Sigmoid colon (tissue), 7 donors: ENCODE data around the gene TCF23. TPM values are rescaled to one million over a fixed set of nuclear protein-coding genes. Genes with fewer than 3 reads are reported as not detected.

Experiments used
- DNase-seq: peaks from one replicate; pipeline ENCODE4 v3.0.0-alpha.2; 2019
- H3K27ac ChIP-seq, 4 donors: fragments of 200-600 bp; sonication (generic); one replicate each; pipeline ENCODE4 v1.5.1; 2016 to 2019; ENCODE audit warnings: mild to moderate bottlenecking in 1 of 4
- H3K27me3 ChIP-seq, 3 donors: fragments of 200-600 bp; sonication (generic); one replicate each; pipeline ENCODE4 v1.5.1; 2019; ENCODE audit warnings: mild to moderate bottlenecking in 1 of 3
- H3K36me3 ChIP-seq, 4 donors: fragments of 200-600 bp; sonication (generic); one replicate each; pipeline ENCODE4 v1.5.1; 2016 to 2019
- H3K4me1 ChIP-seq, 4 donors: fragments of 200-600 bp; sonication (generic); one replicate each; pipeline ENCODE4 v1.5.1; 2017 to 2019
- H3K4me3 ChIP-seq, 4 donors: fragments of 200-600 bp; sonication (generic); one replicate each; pipeline ENCODE4 v1.5.1; 2017 to 2019; ENCODE audit warnings: mild to moderate bottlenecking in 2 of 4, moderate library complexity in 1 of 4
- H3K9me3 ChIP-seq, 4 donors: fragments of 200-600 bp in 3 of 4; sonication (generic) in 3 of 4; one replicate each; pipeline versions ENCODE4 v1.5.1 to v1.6.1; 2013 to 2019
- CTCF ChIP-seq, 4 experiments: fragments of 450-650 bp in 3 of 4; fragments of 200-600 bp in 1 of 4; IDR thresholded peaks; one replicate each; pipeline ENCODE4 v1.5.1; 2016 to 2019; ENCODE audit warnings: antibody characterized with exemption in 4 of 4, mild to moderate bottlenecking in 3 of 4, moderate library complexity in 2 of 4
- EP300 ChIP-seq, 4 donors: sonication (generic); formaldehyde crosslinking; IDR thresholded peaks; one replicate each; pipeline ENCODE4 v1.6.1; 2017; ENCODE audit warnings: antibody characterized with exemption in 4 of 4
- POLR2A ChIP-seq, 2 donors: fragments of 450-650 bp; IDR thresholded peaks; one replicate each; pipeline ENCODE4 v1.6.1; 2016; ENCODE audit warnings: antibody characterized with exemption in 2 of 2, mild to moderate bottlenecking in 2 of 2, moderate library complexity in 2 of 2
- POLR2AphosphoS5 ChIP-seq, 4 donors: sonication (generic); formaldehyde crosslinking; IDR thresholded peaks; one replicate each; pipeline ENCODE4 v1.6.1; 2017; ENCODE audit warnings: antibody characterized with exemption in 4 of 4
- WGBS, 2 donors: extraction: QIAGEN DNeasy Blood & Tissue Kit; methylation state at CpG; one replicate each; pipeline ENCODE4 v1.1.7; 2013; 5-methylcytosine and 5-hydroxymethylcytosine counted together
- intact Hi-C: fragments of 100-400 bp; cut with DNase I; formaldehyde crosslinking; loops from one replicate; pipeline ENCODE4 v1.15.1; 2023
- polyA plus RNA-seq, 3 donors: library from polyadenylated mRNA; stranded (reverse); fragments of 200-250 nt; gene quantifications; one replicate each; pipeline ENCODE4 v1.2.3, GENCODE V29; 2013
- total RNA-seq, 4 donors: library from RNA; depleted of rRNA; stranded (reverse); fragments of >200 nt; gene quantifications; one replicate each; pipeline ENCODE4 v1.1.0, GENCODE V29; 2016
- donor health status: healthy with polysubstance abuse.
- donor health status: Bipolar disorder and iron deficiency.
- donor health status: healthy.

The TCF23 gene
- total and polyA plus RNA-seq, 7 donors: 0.03 TPM; not detected in 6

- 94 to 96% methylated on average over 7 of the region's 7 CpGs for WGBS, 2 donors
- intact Hi-C loops: no loop called here
Observed at GRCh38 chr2:27136751-27137150, 12.1 kb upstream of the TCF23 start.

GRCh38 chr2:27137322-27137935, 11.4 kb upstream of the TCF23 start:
- peaks cover 0 to 16% (median 15%) of the 10 kb centered on the region in 4 donors for H3K4me1 ChIP-seq
- no peak for TF ChIP-seq POLR2A (IDR thresholded peaks at IDR 0.05)
- intact Hi-C loops: no loop called here
- H3K27ac ChIP-seq: no peak overlapping the region
- peaks cover 0 to 3% (median 3%) of the 10 kb centered on the region in 4 donors for H3K36me3 ChIP-seq
- no peaks in the 10 kb centered on the region for H3K9me3 ChIP-seq
- WGBS, 2 donors: 93 to 96% methylated on average over 21 of the region's 21 CpGs
- DNase-seq: no peak
- H3K4me3 ChIP-seq: no peak overlapping the region
- no peaks in the 10 kb centered on the region for H3K27me3 ChIP-seq

More at GRCh38 chr2:27136751-27137150, 12.1 kb upstream of the TCF23 start:
- Histone ChIP-seq H3K9me3 (no peaks in the 10 kb centered on the region), H3K27ac (no peak overlapping the region), H3K36me3 (peaks cover 0 to 10% (median 8%) of the 10 kb centered on the region in 4 donors), H3K27me3 (no peaks in the 10 kb centered on the region), H3K4me1 (peaks cover 0 to 20% (median 19%) of the 10 kb centered on the region in 4 donors), H3K4me3 (no peak overlapping the region)
- DNase-seq: no peak
- TF ChIP-seq EP300 (IDR thresholded peaks at IDR 0.05): no peak
- no peak for TF ChIP-seq POLR2A (IDR thresholded peaks at IDR 0.05)
- no peak for TF ChIP-seq CTCF (IDR thresholded peaks at IDR 0.05)
- TF ChIP-seq POLR2AphosphoS5 (IDR thresholded peaks at IDR 0.05): no peak

- no peaks in the 10 kb centered on the region for H3K36me3 ChIP-seq
- WGBS, 2 donors: 88 to 89% methylated on average over 7 of the region's 7 CpGs
Observed at GRCh38 chr2:27138111-27138510, 10.7 kb upstream of the TCF23 start.

GRCh38 chr2:27139310-27139709, 9.5 kb upstream of the TCF23 start, which contains the start of gene PRR30:
Gene PRR30 (minus strand): TSS chr2:27139410. CDS start chr2:27138329, 1,081 bp downstream.
- WGBS, 2 donors: 74 to 76% methylated on average over 4 of the region's 4 CpGs
- no peak for DNase-seq
- intact Hi-C loops: no loop called here
- TF ChIP-seq EP300 (IDR thresholded peaks at IDR 0.05): no peak
- TF ChIP-seq CTCF (IDR thresholded peaks at IDR 0.05): no peak
- no peak for TF ChIP-seq POLR2AphosphoS5 (IDR thresholded peaks at IDR 0.05)
- no peak for TF ChIP-seq POLR2A (IDR thresholded peaks at IDR 0.05)
- Histone ChIP-seq H3K4me3 (no peak within 1 kb of the TSS), H3K36me3 (no peaks in the 10 kb centered on the region), H3K27ac (no peak within 1 kb of the TSS), H3K4me1 (no peaks in the 10 kb centered on the region), H3K27me3 (no peaks in the 10 kb centered on the region), H3K9me3 (no peaks in the 10 kb centered on the region)

More at GRCh38 chr2:27138111-27138510, 10.7 kb upstream of the TCF23 start:
- Histone ChIP-seq H3K27me3 (no peaks in the 10 kb centered on the region), H3K4me3 (no peak overlapping the region), H3K27ac (no peak overlapping the region), H3K4me1 (peaks cover 0 to 10% (median 9%) of the 10 kb centered on the region in 4 donors), H3K9me3 (no peaks in the 10 kb centered on the region)
- no peak for DNase-seq
- intact Hi-C loops: no loop called here
- no peak for TF ChIP-seq CTCF (IDR thresholded peaks at IDR 0.05)
- TF ChIP-seq POLR2A (IDR thresholded peaks at IDR 0.05): no peak
- no peak for TF ChIP-seq POLR2AphosphoS5 (IDR thresholded peaks at IDR 0.05)
- TF ChIP-seq EP300 (IDR thresholded peaks at IDR 0.05): no peak

GRCh38 chr2:27143285-27143684, 5.5 kb upstream of the TCF23 start:
- Histone ChIP-seq H3K9me3 (no peaks in the 10 kb centered on the region), H3K36me3 (no peaks in the 10 kb centered on the region), H3K4me3 (no peak overlapping the region), H3K27ac (no peak overlapping the region), H3K4me1 (no peaks in the 10 kb centered on the region), H3K27me3 (no peaks in the 10 kb centered on the region)
- 70 to 83% methylated on average over 1 of the region's 1 CpG for WGBS, 2 donors
- TF ChIP-seq CTCF (IDR thresholded peaks at IDR 0.05): no peak
- no peak for TF ChIP-seq POLR2AphosphoS5 (IDR thresholded peaks at IDR 0.05)
- TF ChIP-seq EP300 (IDR thresholded peaks at IDR 0.05): no peak
- no peak for TF ChIP-seq POLR2A (IDR thresholded peaks at IDR 0.05)
- DNase-seq: no peak
- intact Hi-C loops: no loop called here
